IMR-90 (cell line): ENCODE data around the gene NNT. TPM values are rescaled to one million over a fixed set of nuclear protein-coding genes. Genes with fewer than 3 reads are reported as not detected.

Experiments used
- ATAC-seq: fragments of 200-7000 bp; cut with Tn5 transposase; 2 replicates; pipeline ENCODE4 v1.9.1; 2020; ENCODE audit warnings: low read depth, mild to moderate bottlenecking, moderate library complexity
- BruUV-seq: library from RNA; stranded (reverse); fragments of 400-500 nt; replicated peaks from 2 replicates; lab custom pipeline; 2021; lab: Mats Ljungman, UMichigan
- CTCF ChIA-PET: fragments of 300-600 bp; formaldehyde crosslinking; extraction: SDS; loops from one replicate; lab custom pipeline; 2021; ENCODE audit warnings: antibody characterized with exemption; lab: Yijun Ruan, JAX
- POLR2A ChIA-PET: fragments of 300-600 bp; sonication (Branson Sonifier 250); formaldehyde crosslinking; loops from one replicate; lab custom pipeline; 2022; ENCODE audit warnings: antibody characterized with exemption; ENCODE audit not compliant: unreplicated experiment; lab: Charles Lee
- DNase-seq: peaks from one replicate; pipeline ENCODE4 v3.0.0; 2013
- H2AFZ ChIP-seq: replicated peaks from 2 replicates; pipeline ENCODE3; 2013; ENCODE audit warnings: low read length, mild to moderate bottlenecking; ENCODE audit not compliant: poor library complexity
- H2AK5ac ChIP-seq: 2 replicates; pipeline ENCODE4 v1.6.1; 2013; ENCODE audit warnings: low read depth, low read length, inconsistent platforms
- H2AK9ac ChIP-seq: replicated peaks from 2 replicates; pipeline ENCODE3; 2013; ENCODE audit warnings: mild to moderate bottlenecking, low read depth, low read length, moderate library complexity; ENCODE audit not compliant: poor library complexity
- H2BK120ac ChIP-seq: 2 replicates; pipeline ENCODE4 v1.6.1; 2013; ENCODE audit warnings: low read depth, low read length, inconsistent platforms
- H2BK15ac ChIP-seq: 3 replicates; pipeline ENCODE4 v1.6.1; 2013; ENCODE audit warnings: low read depth, low read length, inconsistent platforms
- H2BK20ac ChIP-seq: 2 replicates; pipeline ENCODE4 v1.6.1; 2013; ENCODE audit warnings: low read depth, mild to moderate bottlenecking, inconsistent platforms, low read length, moderate library complexity
- H2BK5ac ChIP-seq: 2 replicates; pipeline ENCODE4 v1.6.1; 2013; ENCODE audit warnings: mild to moderate bottlenecking, low read depth, low read length, inconsistent platforms; ENCODE audit not compliant: poor library complexity, severe bottlenecking
- H3K14ac ChIP-seq: replicated peaks from 2 replicates; pipeline ENCODE4 v1.6.1; 2013; ENCODE audit warnings: low read depth, low read length, inconsistent platforms
- H3K18ac ChIP-seq: 2 replicates; pipeline ENCODE4 v1.6.1; 2013; ENCODE audit warnings: low read depth, low read length, control low read depth
- H3K23ac ChIP-seq: 2 replicates; pipeline ENCODE4 v1.6.1; 2013; ENCODE audit warnings: low read depth, low read length, inconsistent platforms
- H3K27ac ChIP-seq: 2 replicates; pipeline ENCODE4 v1.5.1; 2013; ENCODE audit warnings: mild to moderate bottlenecking, control low read depth, low read length; ENCODE audit not compliant: insufficient read depth
- H3K27me3 ChIP-seq: 2 replicates; pipeline ENCODE4 v1.6.1; 2013; ENCODE audit warnings: low read length; ENCODE audit not compliant: control insufficient read depth, insufficient read depth
- H3K36me3 ChIP-seq: 2 replicates; pipeline ENCODE4 v1.6.1; 2013; ENCODE audit warnings: low read length, mixed read lengths; ENCODE audit not compliant: control insufficient read depth, insufficient read depth
- H3K4ac ChIP-seq: 2 replicates; pipeline ENCODE4 v1.6.1; 2013; ENCODE audit warnings: low read depth, low read length, inconsistent platforms
- H3K4me1 ChIP-seq: 2 replicates; pipeline ENCODE4 v1.6.1; 2013; ENCODE audit warnings: low read length, mixed read lengths; ENCODE audit not compliant: control insufficient read depth, insufficient read depth
- H3K4me2 ChIP-seq: 2 replicates; pipeline ENCODE4 v1.6.1; 2013; ENCODE audit warnings: low read depth, mild to moderate bottlenecking, control low read depth, low read length, moderate library complexity
- H3K4me3 ChIP-seq: 2 replicates; pipeline ENCODE4 v1.5.1; 2013; ENCODE audit warnings: low read depth, mild to moderate bottlenecking, control low read depth, low read length, moderate library complexity; ENCODE audit not compliant: insufficient read depth
- H3K56ac ChIP-seq: 2 replicates; pipeline ENCODE4 v1.6.1; 2013; ENCODE audit warnings: low read length, inconsistent platforms; ENCODE audit not compliant: insufficient read depth; ENCODE audit errors: extremely low read depth
- H3K79me1 ChIP-seq, 2 experiments: 2 replicates each; pipeline ENCODE4 v1.6.1; 2013; ENCODE audit warnings: low read length in 2 of 2, inconsistent platforms in 1 of 2, low read depth in 1 of 2
- H3K9ac ChIP-seq: 2 replicates; pipeline ENCODE4 v1.6.1; 2013; ENCODE audit warnings: low read depth, low read length, control low read depth
- H3K9me1 ChIP-seq: 2 replicates; pipeline ENCODE4 v1.6.1; 2013; ENCODE audit warnings: low read length, inconsistent platforms; ENCODE audit not compliant: insufficient read depth
- H3K9me3 ChIP-seq: 2 replicates; pipeline ENCODE4 v1.6.1; 2013; ENCODE audit warnings: low read length; ENCODE audit not compliant: control insufficient read depth, insufficient read depth
- H4K20me1 ChIP-seq: 2 replicates; pipeline ENCODE4 v1.6.1; 2013; ENCODE audit warnings: low read length, inconsistent platforms; ENCODE audit not compliant: insufficient read depth
- H4K5ac ChIP-seq: 2 replicates; pipeline ENCODE4 v1.6.1; 2013; ENCODE audit warnings: mild to moderate bottlenecking, low read depth, low read length, control low read depth
- H4K8ac ChIP-seq, 2 experiments: 2 replicates each; pipeline ENCODE4 v1.6.1; 2013; ENCODE audit warnings: low read depth in 2 of 2, low read length in 2 of 2, control low read depth in 1 of 2, inconsistent platforms in 1 of 2
- H4K91ac ChIP-seq: 2 replicates; pipeline ENCODE4 v1.6.1; 2013; ENCODE audit warnings: low read depth, low read length, inconsistent platforms; ENCODE audit not compliant: insufficient read depth
- CEBPB ChIP-seq: IDR thresholded peaks from 2 replicates; pipeline ENCODE4 v1.6.1; 2012; ENCODE audit warnings: low read depth, low read length, improper control_type of control experiment
- FOS ChIP-seq: fragments of 150-350 bp; IDR thresholded peaks from 2 replicates; pipeline ENCODE4 v1.6.1; 2016; ENCODE audit warnings: low read depth, low read length
- dilution Hi-C: fragments of 300-500 bp; cut with HindIII; formaldehyde crosslinking; loops from one replicate; pipeline ENCODE4 v1.14.3; 2018; ENCODE audit warnings: low sequenced_read_pairs; ENCODE audit not compliant: unreplicated experiment
- in situ Hi-C: fragments of 300-500 bp; cut with MboI; formaldehyde crosslinking; loops from 3 replicates; pipeline ENCODE4 v1.14.3; 2019; ENCODE audit warnings: low sequenced_read_pairs, inconsistent platforms, mixed read lengths
- intact Hi-C: fragments of 100-400 bp; cut with micrococcal nuclease; formaldehyde crosslinking; loops from 2 replicates; pipeline ENCODE4 v1.10.0; 2022
- polyA plus RNA-seq, 3 experiments: library from polyadenylated mRNA; depleted of rRNA; stranded (reverse); fragments of >200 nt; gene quantifications; 2 replicates each; pipeline ENCODE4 v1.2.3, GENCODE V29; 2012; ENCODE audit warnings: low replicate concordance in 1 of 3
- total RNA-seq: library from RNA; depleted of rRNA; stranded (reverse); fragments of >200 nt; gene quantifications from 2 replicates; pipeline ENCODE4 v1.2.3, GENCODE V29; 2012

Gene NNT
- total and polyA plus RNA-seq, 2 of the 4 experiments (the other 2 are of a cell fraction), result 23.1 to 57.2 TPM

GRCh38 chr5:43663916-43664315 lies 60.9 kb downstream of the NNT start:
- Histone ChIP-seq H3K4me3 (no peak overlapping the region), H3K4me2 (no peak overlapping the region), H2BK5ac (no peak overlapping the region), H4K8ac (no peak overlapping the region), H4K20me1 (no peaks in the 10 kb centered on the region), H3K23ac (no peak overlapping the region), H2BK15ac (no peak overlapping the region), H3K79me1 (peaks cover 0 to 3% of the 10 kb centered on the region in 2 experiments; a peak in 2 of 4 replicates), H3K9ac (no peak overlapping the region), H2AK5ac (no peak overlapping the region), H3K9me3 (no peaks in the 10 kb centered on the region), H2BK120ac (no peak overlapping the region), H3K9me1 (peaks cover 3% of the 10 kb centered on the region; the same call in 1 of the 2 replicates), H3K4ac (no peak overlapping the region), H3K4me1 (peaks cover 2% of the 10 kb centered on the region; the same call in 1 of the 2 replicates), H3K56ac (no peak overlapping the region), H2AK9ac (no peak overlapping the region), H3K14ac (no peak overlapping the region), H2AFZ (no peak overlapping the region), H3K27ac (no peak overlapping the region), H4K91ac (no peak overlapping the region), H3K27me3 (no peaks in the 10 kb centered on the region), H2BK20ac (no peak overlapping the region), H4K5ac (no peak overlapping the region), H3K18ac (no peak overlapping the region), H3K36me3 (peaks cover 7% of the 10 kb centered on the region)
- BruUV-seq, result no TSS peak
- ChIA-PET POLR2A (no interaction called here), CTCF (interaction anchor here (0.5 to 1.6 kb wide), 2 partner anchors 33 to 1748 kb away, joined by 3 to 5 read pairs; no protein-coding TSS in a partner anchor)
- intact Hi-C loops, result loop anchor here (5.0 kb wide), 1 partner anchor 68 kb away; no protein-coding TSS in a partner anchor
- peak; percentile 57 for TF ChIP-seq CEBPB
- TF ChIP-seq FOS, result no peak
- in situ Hi-C loops, result no loop called here
- no peak for ATAC-seq
- no peak for DNase-seq
- dilution Hi-C loops, result no loop called here
